Stomach (tissue), 19 donors: ENCODE measurements around the gene LDHD. TPM values are rescaled to one million over a fixed set of nuclear protein-coding genes. Genes with fewer than 3 reads are reported as not detected.

Source experiments
- DNase-seq, 2 donors: peaks; one replicate each; pipeline versions ENCODE4 v3.0.0 to v3.0.0-alpha.2; 2013 to 2019
- H3K27ac ChIP-seq, 5 donors: fragments of 200-600 bp in 4 of 5; sonication (generic) in 4 of 5; one replicate each; pipeline ENCODE4 v1.5.1; 2013 to 2019; ENCODE audit warnings: mild to moderate bottlenecking in 1 of 5, moderate library complexity in 1 of 5
- H3K27me3 ChIP-seq, 3 donors: fragments of 200-600 bp; sonication (generic); one replicate each; pipeline ENCODE4 v1.5.1; 2017 to 2019; ENCODE audit warnings: mixed run types in 1 of 3
- H3K36me3 ChIP-seq, 4 donors: fragments of 200-600 bp; sonication (generic); 1 replicate in 3 of 4; 2 replicates in 1 of 4; pipeline ENCODE4 v1.5.1; 2016 to 2019
- H3K4me1 ChIP-seq, 4 donors: fragments of 200-600 bp; sonication (generic); one replicate each; pipeline ENCODE4 v1.5.1; 2016 to 2019
- H3K4me3 ChIP-seq, 4 donors: fragments of 200-600 bp; sonication (generic) in 3 of 4; one replicate each; pipeline ENCODE4 v1.5.1; 2016 to 2019; ENCODE audit warnings: mild to moderate bottlenecking in 1 of 4
- H3K9me3 ChIP-seq, 4 donors: fragments of 200-600 bp; sonication (generic); one replicate each; pipeline ENCODE4 v1.5.1; 2016 to 2019
- CTCF ChIP-seq, 7 experiments: fragments of 450-650 bp in 4 of 7; fragments of 200-600 bp in 3 of 7; sonication (generic) in 3 of 7; IDR thresholded peaks; one replicate each; pipeline ENCODE4 v1.5.1; 2016 to 2019; ENCODE audit warnings: antibody characterized with exemption in 7 of 7, control low read depth in 2 of 7, mild to moderate bottlenecking in 1 of 7
- EP300 ChIP-seq: sonication (generic); formaldehyde crosslinking; IDR thresholded peaks from one replicate; pipeline ENCODE4 v1.6.1; 2017; ENCODE audit warnings: antibody characterized with exemption
- POLR2A ChIP-seq, 4 donors: fragments of 450-650 bp; IDR thresholded peaks; one replicate each; pipeline ENCODE4 v1.6.1; 2016; ENCODE audit warnings: antibody characterized with exemption in 4 of 4, control low read depth in 2 of 4, mild to moderate bottlenecking in 1 of 4, moderate library complexity in 1 of 4
- POLR2AphosphoS5 ChIP-seq, 3 donors: sonication (generic); formaldehyde crosslinking; IDR thresholded peaks; one replicate each; pipeline ENCODE4 v1.6.1; 2016; ENCODE audit warnings: antibody characterized with exemption in 3 of 3
- WGBS, 5 donors: extraction: QIAGEN DNeasy Blood & Tissue Kit in 3 of 5; methylation state at CpG; one replicate each; pipeline versions ENCODE4 v1.1.5 to v1.1.7; 2013 to 2018; 5-methylcytosine and 5-hydroxymethylcytosine counted together
- intact Hi-C: fragments of 100-400 bp; cut with DNase I; formaldehyde crosslinking; loops from one replicate; pipeline ENCODE4 v1.15.1; 2023; ENCODE audit warnings: low total_unique reads
- long read RNA-seq, 10 donors: transcript quantifications; one replicate each; lab custom pipeline, GENCODE V29; 2026
- polyA plus RNA-seq, 3 donors: library from polyadenylated mRNA; stranded (reverse); fragments of 200-250 nt; gene quantifications; one replicate each; pipeline ENCODE4 v1.2.3, GENCODE V29; 2013
- total RNA-seq, 5 donors: library from RNA; depleted of rRNA; stranded (reverse); fragments of >200 nt; gene quantifications; one replicate each; pipeline versions ENCODE4 v1.1.0 to v1.2.3, GENCODE V29; 2014 to 2016
- donor health status: healthy with polysubstance abuse.
- donor health status: Bipolar disorder and iron deficiency.
- donor health status: healthy.

The LDHD gene
- total RNA-seq (100 to 1,000 TPM in 1 of 5 donors, 10 to 100 TPM in 3, 1 to 10 TPM in 1; 5.0 to 110 (median 27.2) TPM), polyA plus RNA-seq (10 to 100 TPM; 13.0 to 34.2 (median 21.0) TPM)
- long read RNA-seq, donor 1 = 0 reads
- long read RNA-seq, donor 2 = 0 reads
- long read RNA-seq, donor 3 = 0 reads
- long read RNA-seq, donor 4 = 0 reads
- long read RNA-seq, donor 5 = 0 reads
- long read RNA-seq, donor 6 = 0 reads
- long read RNA-seq, donor 7, partial matches to known transcripts = 0 of 1 reads
- long read RNA-seq, donor 7, other reads (novel, unspliced or antisense) = 0 of 1 reads
- long read RNA-seq, donor 8 = 0 reads
- long read RNA-seq, donor 9 = 0 reads
- long read RNA-seq, donor 10, partial matches to known transcripts = 0 of 1 reads
- long read RNA-seq, donor 10, other reads (novel, unspliced or antisense) = 0 of 1 reads

- no peaks in the 10 kb centered on the region for H3K27me3 ChIP-seq
- peak within 1 kb of the TSS; percentile 54 to 60 (median 56) for H3K4me3 ChIP-seq
- peak within 1 kb of the TSS; percentile 80 to 86 (median 81) for H3K27ac ChIP-seq
- peak; percentile 86 to 94 for DNase-seq
- peaks cover 15 to 52% (median 39%) of the 10 kb centered on the region in 4 donors for H3K4me1 ChIP-seq
- TF ChIP-seq POLR2A (IDR thresholded peaks at IDR 0.05) (peak in 1 of 4 donors; percentile 91), EP300 (no peak), POLR2AphosphoS5 (IDR thresholded peaks at IDR 0.05) (peak; percentile 72 to 98 (median 93))
- peaks cover 0 to 6% (median 3%) of the 10 kb centered on the region in 4 donors for H3K9me3 ChIP-seq
- intact Hi-C loops = no loop called here
- H3K36me3 ChIP-seq = peaks cover 0 to 22% (median 13%) of the 10 kb centered on the region in 4 donors
- WGBS, 5 donors = 28 to 46% (median 35%) methylated on average over 15 of the region's 15 CpGs
Observed at GRCh38 chr16:75116081-75116910, at the start of gene LDHD. Gene LDHD, minus strand, starts transcription at chr16:75116780. Its CDS starts 60 bp downstream, at chr16:75116720.

- H3K4me1 ChIP-seq = no peaks in the 10 kb centered on the region
- DNase-seq = no peak
- no peaks in the 10 kb centered on the region for H3K27me3 ChIP-seq
- no peak overlapping the region for H3K27ac ChIP-seq
- 95 to 100% (median 100%) methylated on average over 1 of the region's 1 CpG for WGBS, 5 donors
- H3K4me3 ChIP-seq = no peak overlapping the region
- intact Hi-C loops = no loop called here
- H3K9me3 ChIP-seq = peaks cover 0 to 11% (median 3%) of the 10 kb centered on the region in 4 donors
- peaks cover 0 to 50% (median 29%) of the 10 kb centered on the region in 4 donors for H3K36me3 ChIP-seq
- TF ChIP-seq POLR2A (IDR thresholded peaks at IDR 0.05) (no peak), EP300 (no peak), POLR2AphosphoS5 (IDR thresholded peaks at IDR 0.05) (no peak), CTCF (IDR thresholded peaks at IDR 0.05) (no peak)
Observed at GRCh38 chr16:75160386-75160785, 43.8 kb upstream of the LDHD start.

GRCh38 chr16:75152635-75153034, 36.1 kb upstream of the LDHD start:
- peaks cover 0 to 15% (median 9%) of the 10 kb centered on the region in 4 donors for H3K4me1 ChIP-seq
- no peak overlapping the region for H3K27ac ChIP-seq
- peaks cover 0 to 47% (median 37%) of the 10 kb centered on the region in 4 donors for H3K36me3 ChIP-seq
- no peak for DNase-seq
- no peak overlapping the region for H3K4me3 ChIP-seq
- intact Hi-C loops = no loop called here
- no peak for TF ChIP-seq POLR2AphosphoS5 (IDR thresholded peaks at IDR 0.05)
- no peak for TF ChIP-seq CTCF (IDR thresholded peaks at IDR 0.05)
- peaks cover 0 to 23% (median 12%) of the 10 kb centered on the region in 4 donors for H3K9me3 ChIP-seq
- H3K27me3 ChIP-seq = no peaks in the 10 kb centered on the region

- WGBS, 5 donors = 47 to 73% (median 50%) methylated on average over 2 of the region's 2 CpGs
- Histone ChIP-seq H3K27me3 (no peaks in the 10 kb centered on the region), H3K36me3 (peaks cover 0 to 47% (median 36%) of the 10 kb centered on the region in 4 donors), H3K4me3 (no peak overlapping the region), H3K27ac (no peak overlapping the region), H3K9me3 (peaks cover 0 to 23% (median 12%) of the 10 kb centered on the region in 4 donors), H3K4me1 (peaks cover 0 to 15% (median 9%) of the 10 kb centered on the region in 4 donors)
- no peak for DNase-seq
- intact Hi-C loops = no loop called here
- no peak for TF ChIP-seq CTCF (IDR thresholded peaks at IDR 0.05)
- TF ChIP-seq POLR2AphosphoS5 (IDR thresholded peaks at IDR 0.05) = no peak
- TF ChIP-seq EP300 = no peak
- no peak for TF ChIP-seq POLR2A (IDR thresholded peaks at IDR 0.05)
Observed at GRCh38 chr16:75151798-75152197, 35.2 kb upstream of the LDHD start.
